Esophagus (tissue), 2 donors: ENCODE data around the gene TSPAN1. TPM values are rescaled to one million over a fixed set of nuclear protein-coding genes. Genes with fewer than 3 reads are reported as not detected.
A peak's percentile ranks its signal among the peaks of the same experiment; 100 is the strongest.

Experiments
- H3K27ac ChIP-seq, 2 donors: one replicate each; pipeline ENCODE4 v1.5.1; 2013; ENCODE audit warnings: low read depth in 2 of 2, mild to moderate bottlenecking in 2 of 2, inconsistent platforms in 1 of 2, low read length in 1 of 2, moderate library complexity in 1 of 2
- H3K27me3 ChIP-seq, 2 donors: one replicate each; pipeline ENCODE4 v1.6.1; 2013; ENCODE audit warnings: low read length in 2 of 2, control low read depth in 1 of 2, mild to moderate bottlenecking in 1 of 2; ENCODE audit not compliant: insufficient read depth in 2 of 2, control insufficient read depth in 1 of 2
- H3K36me3 ChIP-seq, 2 donors: one replicate each; pipeline ENCODE4 v1.6.1; 2013; ENCODE audit warnings: low read length in 1 of 2; ENCODE audit not compliant: control insufficient read depth in 2 of 2, insufficient read depth in 2 of 2
- H3K4me1 ChIP-seq, 2 donors: one replicate each; pipeline ENCODE4 v1.6.1; 2013; ENCODE audit warnings: low read length in 1 of 2; ENCODE audit not compliant: control insufficient read depth in 2 of 2, insufficient read depth in 2 of 2
- H3K4me3 ChIP-seq, 2 donors: one replicate each; pipeline ENCODE4 v1.5.1; 2013; ENCODE audit warnings: low read length in 2 of 2, mild to moderate bottlenecking in 2 of 2, low read depth in 1 of 2, moderate library complexity in 1 of 2
- H3K9me3 ChIP-seq, 2 donors: one replicate each; pipeline ENCODE4 v1.6.1; 2013; ENCODE audit warnings: mild to moderate bottlenecking in 2 of 2, low read depth in 1 of 2, low read length in 1 of 2, moderate library complexity in 1 of 2; ENCODE audit not compliant: control insufficient read depth in 2 of 2, insufficient read depth in 1 of 2
- WGBS, 2 donors: extraction: QIAGEN DNeasy Blood & Tissue Kit; methylation state at CpG; one replicate each; pipeline ENCODE4 v1.1.7; 2013; 5-methylcytosine and 5-hydroxymethylcytosine counted together
- polyA plus RNA-seq, 2 donors: library from polyadenylated mRNA; stranded (reverse); fragments of 200-250 nt; gene quantifications; one replicate each; pipeline ENCODE4 v1.2.3, GENCODE V29; 2013
- donor health status: healthy with polysubstance abuse.
- donor health status: Bipolar disorder and iron deficiency.

Gene TSPAN1, protein sequence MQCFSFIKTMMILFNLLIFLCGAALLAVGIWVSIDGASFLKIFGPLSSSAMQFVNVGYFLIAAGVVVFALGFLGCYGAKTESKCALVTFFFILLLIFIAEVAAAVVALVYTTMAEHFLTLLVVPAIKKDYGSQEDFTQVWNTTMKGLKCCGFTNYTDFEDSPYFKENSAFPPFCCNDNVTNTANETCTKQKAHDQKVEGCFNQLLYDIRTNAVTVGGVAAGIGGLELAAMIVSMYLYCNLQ
- polyA plus RNA-seq: 1 to 10 TPM; 2.2 to 2.3 TPM

DNA sequence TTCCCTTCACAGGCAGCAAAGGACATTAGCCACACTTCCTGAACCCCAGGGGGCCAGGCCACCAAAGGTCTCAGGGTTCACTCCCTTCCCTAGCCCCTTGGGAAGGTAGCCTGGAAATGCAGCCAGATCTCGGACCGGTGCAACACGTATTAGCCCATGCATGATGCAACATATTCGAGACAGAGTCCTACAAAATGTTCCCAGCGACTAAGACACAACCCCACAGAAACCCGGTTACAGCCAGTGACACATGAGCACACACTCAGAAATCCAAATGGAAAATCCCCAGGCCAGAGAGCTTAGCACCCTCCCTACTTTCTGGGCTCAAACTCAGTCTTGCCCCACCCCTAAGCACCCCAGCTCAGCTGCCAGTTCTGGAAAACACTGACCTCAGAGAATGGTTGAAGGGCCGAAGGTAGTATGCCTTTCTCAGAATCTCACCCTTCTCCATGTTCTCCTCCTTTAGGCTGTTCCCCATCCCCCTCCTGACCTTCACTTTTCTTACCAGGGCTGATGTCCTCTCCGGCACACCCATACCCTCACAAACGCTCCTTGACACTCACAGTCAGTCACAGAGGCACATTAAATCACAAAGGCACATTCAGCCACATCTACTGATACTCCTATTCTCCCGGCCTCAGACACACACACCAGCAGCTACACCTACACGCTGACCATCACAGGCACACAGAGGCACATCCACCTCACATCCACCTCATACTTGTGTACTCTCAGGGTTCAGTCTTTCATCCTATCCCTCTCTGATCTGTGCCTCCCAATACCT, at the start of gene TSPAN1:
Gene TSPAN1, plus strand, starts transcription at position 640 of the 784 bp plus-strand sequence. CDS start 6,021 bp downstream, outside the sequence.
- H3K9me3 ChIP-seq: no peaks in the 10 kb centered on the region
- no peaks in the 10 kb centered on the region for H3K27me3 ChIP-seq
- peaks cover 6 to 27% of the 10 kb centered on the region in 2 donors for H3K4me1 ChIP-seq
- H3K27ac ChIP-seq: peak within 1 kb of the TSS; percentile 77 to 80
- H3K36me3 ChIP-seq: no peaks in the 10 kb centered on the region
- 31 to 48% methylated on average over 11 of the region's 11 CpGs for WGBS, 2 donors
- H3K4me3 ChIP-seq: no peak within 1 kb of the TSS

DNA sequence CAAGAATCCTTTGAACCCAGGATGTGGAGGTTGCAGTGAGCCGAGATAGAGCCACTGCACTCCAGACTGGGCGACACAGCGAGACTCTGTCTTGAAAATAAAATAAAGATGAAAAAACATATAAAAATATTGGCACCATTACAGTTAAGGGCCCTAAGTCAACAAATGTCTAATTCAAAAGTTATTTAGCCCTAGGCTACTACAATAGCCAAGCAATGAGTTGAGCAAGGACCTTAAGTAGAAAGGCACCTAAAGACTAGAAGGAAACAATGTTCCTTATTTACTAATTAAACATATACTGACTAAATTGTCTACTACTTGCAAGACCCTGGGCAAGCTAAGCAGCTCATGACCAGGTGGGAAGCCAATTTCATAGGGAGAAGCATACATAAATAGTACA, 46.5 kb upstream of the TSPAN1 start:
- WGBS, 2 donors: 86 to 90% methylated on average over 3 of the region's 3 CpGs
- H3K4me3 ChIP-seq: no peak overlapping the region
- no peak overlapping the region for H3K27ac ChIP-seq
- no peaks in the 10 kb centered on the region for H3K9me3 ChIP-seq
- H3K27me3 ChIP-seq: peaks cover 0 to 2% of the 10 kb centered on the region in 2 donors
- H3K36me3 ChIP-seq: no peaks in the 10 kb centered on the region
- H3K4me1 ChIP-seq: peaks cover 0 to 2% of the 10 kb centered on the region in 2 donors

DNA sequence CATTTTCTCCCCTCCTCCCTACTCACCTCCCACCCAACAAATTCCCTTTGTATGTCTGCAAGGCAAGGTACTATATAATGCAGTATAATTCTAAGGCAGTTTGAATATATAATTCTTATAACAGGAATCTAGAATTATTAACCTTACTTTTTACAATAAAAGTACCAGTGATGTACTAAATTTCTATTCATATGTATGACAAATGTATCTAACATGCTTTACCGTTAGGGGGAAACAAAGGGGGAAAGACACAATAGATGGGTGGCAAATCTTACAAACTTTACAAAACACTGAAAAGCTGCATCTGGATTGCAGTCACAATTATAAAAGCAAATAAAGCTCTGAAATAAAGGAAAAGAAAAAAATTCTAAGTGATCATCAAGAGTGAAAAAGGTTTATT, 44.8 kb upstream of the TSPAN1 start:
- no peak overlapping the region for H3K27ac ChIP-seq
- 53 to 58% methylated on average over 1 of the region's 1 CpG for WGBS, 2 donors

DNA sequence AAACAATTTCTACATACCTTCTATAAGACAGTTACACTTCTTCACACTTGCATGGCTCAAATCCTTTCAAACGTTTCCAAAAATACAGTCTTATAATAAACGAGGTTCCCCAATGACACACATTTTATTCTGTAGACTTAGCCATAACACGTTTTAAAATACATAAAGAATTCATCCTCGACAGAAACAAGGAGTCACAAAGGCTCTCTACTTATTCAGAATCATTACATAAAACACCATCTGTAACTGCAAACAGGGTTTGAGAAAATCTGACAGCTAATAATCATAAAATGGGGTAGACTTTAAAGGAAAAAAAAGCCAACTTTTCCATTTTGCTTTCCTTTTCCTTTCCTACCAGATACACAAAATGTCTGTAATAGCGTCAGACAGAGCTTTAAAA, 44.3 kb upstream of the TSPAN1 start:
- WGBS, 2 donors: 24 to 25% methylated on average over 5 of the region's 5 CpGs
- Histone ChIP-seq H3K9me3 (no peaks in the 10 kb centered on the region), H3K4me3 (peak overlapping the region in 1 of 2 donors; percentile 27), H3K4me1 (peaks cover 0 to 4% of the 10 kb centered on the region in 2 donors), H3K27me3 (peaks cover 0 to 2% of the 10 kb centered on the region in 2 donors), H3K27ac (no peak overlapping the region), H3K36me3 (no peaks in the 10 kb centered on the region)

More for the DNA sequence above, 44.8 kb upstream of the TSPAN1 start:
- Histone ChIP-seq H3K36me3 (no peaks in the 10 kb centered on the region), H3K27me3 (peaks cover 0 to 2% of the 10 kb centered on the region in 2 donors), H3K9me3 (no peaks in the 10 kb centered on the region), H3K4me3 (peak overlapping the region in 1 of 2 donors; percentile 27), H3K4me1 (peaks cover 0 to 4% of the 10 kb centered on the region in 2 donors)

DNA sequence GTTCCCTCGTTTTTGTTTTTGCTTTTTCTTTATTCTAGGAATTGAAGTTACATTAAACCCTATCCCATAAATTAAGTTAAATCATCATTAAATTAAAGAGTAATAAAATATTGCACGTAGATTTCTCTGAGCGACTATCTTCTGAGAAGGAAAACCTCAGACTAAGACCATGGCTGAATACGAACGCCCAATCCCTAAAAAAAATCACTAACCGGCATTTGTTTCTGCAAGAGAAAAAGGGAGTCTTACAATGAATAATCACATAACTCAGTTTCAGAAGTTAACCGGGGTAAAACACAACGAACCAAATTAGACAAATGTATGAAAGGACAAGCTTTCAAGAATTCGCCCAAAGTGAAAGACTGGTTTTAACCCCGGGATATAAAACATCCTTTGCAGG, 43.8 kb upstream of the TSPAN1 start:
- peaks cover 0 to 2% of the 10 kb centered on the region in 2 donors for H3K27me3 ChIP-seq
- no peak overlapping the region for H3K27ac ChIP-seq
- WGBS, 2 donors: 7 to 9% methylated on average over 10 of the region's 10 CpGs
- no peaks in the 10 kb centered on the region for H3K36me3 ChIP-seq
- H3K4me3 ChIP-seq: peak overlapping the region in 1 of 2 donors; percentile 58
- H3K4me1 ChIP-seq: peaks cover 0 to 4% of the 10 kb centered on the region in 2 donors
- H3K9me3 ChIP-seq: no peaks in the 10 kb centered on the region

DNA sequence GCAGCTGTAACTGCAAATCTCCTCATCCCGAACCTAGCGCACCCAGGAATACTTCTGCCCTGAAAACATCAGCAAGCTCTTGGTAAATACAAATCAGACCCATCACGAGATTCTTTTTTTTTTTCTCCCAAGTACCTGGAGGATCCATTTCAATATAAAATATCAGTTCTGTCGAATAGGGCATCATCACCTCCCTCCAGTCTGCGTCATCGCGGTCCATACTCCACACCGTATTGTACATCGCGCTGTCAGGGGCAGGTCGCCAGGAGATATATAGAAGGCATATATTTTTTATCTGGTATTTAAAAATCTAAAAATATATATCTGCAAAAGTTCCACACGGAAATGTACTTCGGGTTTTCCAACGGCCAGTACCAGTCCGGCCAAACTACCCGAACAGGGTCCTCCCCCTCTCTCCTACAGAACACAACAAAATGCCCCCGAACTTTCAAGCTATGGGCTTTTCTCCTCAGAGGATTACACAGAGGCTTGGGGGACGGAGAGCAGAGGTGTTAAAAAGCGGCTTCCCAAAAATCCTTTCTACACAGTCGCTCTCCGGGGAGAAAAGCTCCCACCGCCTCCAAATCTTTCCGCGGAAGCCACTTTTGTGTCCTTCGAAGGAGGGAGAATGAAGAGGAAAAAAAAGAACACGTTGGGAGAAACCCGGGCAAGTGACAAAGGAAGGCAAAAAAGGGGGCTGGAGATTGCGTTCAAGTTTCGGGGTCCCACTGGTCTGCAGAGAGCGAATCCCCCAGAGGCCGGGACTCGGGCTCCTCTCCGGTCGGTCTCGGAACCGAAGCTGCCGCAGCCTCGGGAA, 43.0 kb upstream of the TSPAN1 start:
- H3K9me3 ChIP-seq: no peaks in the 10 kb centered on the region
- WGBS, 2 donors: 2% methylated on average over 38 of the region's 38 CpGs
- peak overlapping the region; percentile 58 to 61 for H3K4me3 ChIP-seq
- peak overlapping the region; percentile 89 to 93 for H3K27ac ChIP-seq
- no peaks in the 10 kb centered on the region for H3K36me3 ChIP-seq
- H3K27me3 ChIP-seq: peaks cover 0 to 2% of the 10 kb centered on the region in 2 donors
- H3K4me1 ChIP-seq: peaks cover 0 to 4% of the 10 kb centered on the region in 2 donors

DNA sequence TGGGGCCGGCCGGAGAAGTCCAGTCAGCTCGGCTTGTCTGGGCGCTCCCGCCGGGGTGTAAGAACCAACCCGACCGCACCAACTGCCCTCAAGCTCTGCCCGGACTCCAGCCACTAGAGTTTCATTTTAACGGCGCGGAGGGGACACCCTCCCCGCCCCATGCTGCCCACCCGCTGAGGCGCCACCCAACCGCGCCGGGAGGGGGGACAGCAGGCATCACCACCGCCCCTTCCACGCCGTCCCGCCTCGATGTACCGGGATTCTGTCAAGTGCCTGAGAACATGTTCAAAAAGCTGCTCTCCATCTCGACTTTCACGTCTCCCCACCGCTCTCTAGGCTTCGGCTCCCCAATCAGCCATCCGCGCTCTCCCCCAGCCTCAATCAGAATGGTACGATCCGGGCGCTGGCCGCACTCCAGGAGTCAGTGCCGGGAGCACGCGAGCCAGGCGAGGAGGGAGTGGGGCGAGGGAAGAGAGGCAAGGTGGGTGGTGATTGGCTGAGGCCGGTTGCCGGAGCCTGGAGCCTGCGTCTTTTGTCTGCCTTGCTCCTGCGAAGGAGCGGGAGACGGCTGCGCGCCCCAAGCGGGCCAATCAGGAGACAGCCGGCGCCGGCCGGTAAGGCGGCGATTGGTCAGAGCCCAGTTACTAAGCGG, 42.2 kb upstream of the TSPAN1 start, which contains the start of gene PIK3R3:
Gene PIK3R3, minus strand, starts transcription at position 101 of the 652 bp plus-strand sequence. CDS start 677 bp downstream, outside the sequence.
- 0% methylated on average over 43 to 55 of the region's 55 CpGs for WGBS, 2 donors
- Histone ChIP-seq H3K27ac (peak within 1 kb of the TSS; percentile 89 to 93), H3K27me3 (peaks cover 0 to 2% of the 10 kb centered on the region in 2 donors), H3K4me1 (peaks cover 0 to 4% of the 10 kb centered on the region in 2 donors), H3K9me3 (no peaks in the 10 kb centered on the region), H3K36me3 (no peaks in the 10 kb centered on the region), H3K4me3 (peak within 1 kb of the TSS; percentile 58 to 61)

DNA sequence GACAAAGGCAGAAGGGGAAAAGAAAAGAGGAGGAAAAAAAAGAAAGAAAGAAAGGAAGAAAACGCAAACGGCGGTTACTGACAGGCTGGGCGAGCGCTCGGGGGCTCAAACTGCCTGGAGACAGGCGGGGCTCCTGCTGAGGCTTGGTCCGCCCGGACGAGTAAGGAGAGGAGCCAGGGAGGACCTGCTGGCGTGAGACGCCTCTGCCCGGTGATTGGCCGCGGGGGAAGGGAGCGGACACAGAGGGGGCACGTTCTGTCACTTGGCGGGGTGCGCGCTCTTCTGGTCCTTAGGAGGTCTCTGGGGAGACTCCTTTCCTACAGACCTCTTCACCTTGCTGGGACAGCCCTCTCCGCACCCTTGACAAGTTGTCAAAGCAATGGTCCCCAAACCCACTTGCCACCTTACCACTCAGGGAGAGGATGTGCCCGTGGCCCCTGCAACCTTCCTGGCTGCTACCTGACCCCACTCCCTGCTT, 41.7 kb upstream of the TSPAN1 start:
- Histone ChIP-seq H3K4me3 (peak overlapping the region; percentile 56 to 58), H3K9me3 (no peaks in the 10 kb centered on the region), H3K36me3 (no peaks in the 10 kb centered on the region), H3K27me3 (peaks cover 0 to 2% of the 10 kb centered on the region in 2 donors), H3K4me1 (peaks cover 0 to 4% of the 10 kb centered on the region in 2 donors), H3K27ac (peak overlapping the region; percentile 76 to 90)
- 0 to 1% methylated on average over 20 to 22 of the region's 22 CpGs for WGBS, 2 donors
